HepG2 (cell line): ENCODE results near the gene TMCC2. TPM values are rescaled to one million over a fixed set of nuclear protein-coding genes. Genes with fewer than 3 reads are reported as not detected.
A peak's percentile ranks its signal among the peaks of the same experiment; 100 is the strongest.

Source experiments
- ATAC-seq: fragments of 200-7000 bp; cut with Tn5 transposase; 3 replicates; pipeline ENCODE4 v1.9.1; 2020; ENCODE audit warnings: mild to moderate bottlenecking, moderate library complexity
- Bru-seq: library from RNA; stranded (reverse); fragments of 400-500 nt; gene quantifications from one replicate; lab custom pipeline; 2021; lab: Mats Ljungman, UMichigan
- BruChase-seq, 2 experiments: library from RNA; stranded (reverse); fragments of 400-500 nt; gene quantifications; one replicate each; lab custom pipeline; 2021; lab: Mats Ljungman, UMichigan
- BruUV-seq: library from RNA; stranded (reverse); fragments of 400-500 nt; replicated peaks from 2 replicates; lab custom pipeline; 2021; lab: Mats Ljungman, UMichigan
- CTCF ChIA-PET: fragments of 300-600 bp; formaldehyde crosslinking; extraction: SDS; loops from one replicate; lab custom pipeline; 2021; ENCODE audit warnings: low total read pairs, inconsistent platforms, low intra/inter-chr PET ratio; lab: Yijun Ruan, JAX
- POLR2A ChIA-PET: fragments of 350-600 bp; sonication (Branson Sonifier 250); formaldehyde crosslinking; loops from one replicate; lab custom pipeline; 2020; ENCODE audit warnings: antibody characterized with exemption, inconsistent platforms; lab: Yijun Ruan, JAX
- DNase-seq: peaks from one replicate; pipeline ENCODE4 v3.0.0-alpha.2; 2015; ENCODE audit warnings: low spot score
- FAIRE-seq: peaks from 3 replicates; lab custom pipeline; 2011; peaks lifted over from hg19 to GRCh38; lab: Jason Lieb, UNC
- H2AFZ ChIP-seq: one replicate; pipeline ENCODE4 v1.6.1; 2011; ENCODE audit warnings: low read length, inconsistent platforms
- H3K27ac ChIP-seq: fragments of 300-600 bp; 3 replicates; pipeline ENCODE4 v1.8.0; 2011; ENCODE audit warnings: mixed run types, mild to moderate bottlenecking, mixed read lengths, low read length, inconsistent platforms; ENCODE audit not compliant: insufficient read depth; ENCODE audit errors: extremely low read length
- H3K27me3 ChIP-seq, 2 experiments: fragments of 200-600 bp in 1 of 2; 2 replicates in 1 of 2; 3 replicates in 1 of 2; pipeline versions ENCODE4 v1.6.0 to v1.8.0; 2011; ENCODE audit warnings: low read length in 2 of 2, mild to moderate bottlenecking in 2 of 2, moderate library complexity in 2 of 2, inconsistent platforms in 1 of 2; ENCODE audit not compliant: insufficient read depth in 2 of 2, control insufficient read depth in 1 of 2
- H3K36me3 ChIP-seq, 2 experiments: fragments of 200-600 bp in 1 of 2; replicated peaks in 1 of 2; 2 replicates in 1 of 2; 3 replicates in 1 of 2; pipeline versions ENCODE4 v1.5.1 to v1.8.0; 2011; ENCODE audit warnings: low read length in 2 of 2, inconsistent platforms in 1 of 2; ENCODE audit not compliant: insufficient read depth in 2 of 2, control insufficient read depth in 1 of 2
- H3K4me1 ChIP-seq: 2 replicates; pipeline ENCODE4 v1.5.1; 2012; ENCODE audit warnings: low read length, inconsistent platforms; ENCODE audit not compliant: insufficient read depth
- H3K4me2 ChIP-seq: 2 replicates; pipeline ENCODE4 v1.6.0; 2011; ENCODE audit warnings: low read depth, low read length, inconsistent platforms
- H3K4me3 ChIP-seq, 3 experiments: fragments of 200-600 bp in 1 of 3; sonication (generic), shearing (Covaris generic) in 1 of 3; replicated peaks in 1 of 3; 2 replicates each; pipeline ENCODE4 v1.5.1; 2011 to 2016; ENCODE audit warnings: low read length in 3 of 3, inconsistent platforms in 2 of 3, low read depth in 2 of 3, mild to moderate bottlenecking in 2 of 3, control low read depth in 1 of 3, mixed read lengths in 1 of 3; ENCODE audit not compliant: insufficient read depth in 1 of 3
- H3K79me2 ChIP-seq: one replicate; pipeline ENCODE4 v1.6.1; 2011; ENCODE audit warnings: low read length, inconsistent platforms; ENCODE audit not compliant: insufficient read depth
- H3K9ac ChIP-seq: 2 replicates; pipeline ENCODE4 v1.6.0; 2011; ENCODE audit warnings: mild to moderate bottlenecking, low read depth, low read length, inconsistent platforms; ENCODE audit not compliant: insufficient read depth
- H3K9me3 ChIP-seq: 2 replicates; pipeline ENCODE4 v1.5.1; 2012; ENCODE audit warnings: mild to moderate bottlenecking, low read length
- H4K20me1 ChIP-seq: 2 replicates; pipeline ENCODE4 v1.6.0; 2011; ENCODE audit warnings: inconsistent platforms, mild to moderate bottlenecking, low read length, moderate library complexity; ENCODE audit not compliant: insufficient read depth
- CTCF ChIP-seq: sonication (generic); formaldehyde crosslinking; IDR thresholded peaks from 2 replicates; pipeline ENCODE4 v1.5.0; 2020; ENCODE audit warnings: mild to moderate bottlenecking, missing genetic modification reagents, moderate library complexity
- GABPB1 ChIP-seq: IDR thresholded peaks from 2 replicates; pipeline ENCODE4 v1.6.1; 2016; ENCODE audit warnings: mild to moderate bottlenecking, missing genetic modification reagents, moderate library complexity, missing compliant biosample characterization
- HOXA3 ChIP-seq: sonication (generic); formaldehyde crosslinking; IDR thresholded peaks from 2 replicates; pipeline ENCODE4 v1.5.0; 2020; ENCODE audit warnings: missing genetic modification reagents
- MAX ChIP-seq: IDR thresholded peaks from 2 replicates; pipeline ENCODE4 v1.6.1; 2012; ENCODE audit warnings: inconsistent platforms
- NONO ChIP-seq, 2 experiments: fragments of 450-650 bp in 1 of 2; sonication (generic) in 1 of 2; formaldehyde crosslinking in 1 of 2; IDR thresholded peaks in 1 of 2; conservative IDR thresholded peaks in 1 of 2; 2 replicates each; pipeline versions ENCODE4 v1.6.1 to v1.8.0; 2017 to 2022; ENCODE audit warnings: mild to moderate bottlenecking in 1 of 2, missing genetic modification reagents in 1 of 2, moderate library complexity in 1 of 2
- RNF2 ChIP-seq: fragments of 450-650 bp; conservative IDR thresholded peaks from 2 replicates; pipeline ENCODE4 v1.6.1; 2016; ENCODE audit warnings: low read depth
- TFDP1 ChIP-seq: IDR thresholded peaks from 2 replicates; pipeline ENCODE4 v1.6.1; 2016; ENCODE audit warnings: missing compliant biosample characterization, missing genetic modification reagents, borderline replicate concordance
- TFDP2 ChIP-seq: sonication (generic); formaldehyde crosslinking; IDR thresholded peaks from 2 replicates; pipeline ENCODE4 v1.4.0; 2020; ENCODE audit warnings: missing genetic modification reagents
- THAP11 ChIP-seq: IDR thresholded peaks from 2 replicates; pipeline ENCODE4 v1.6.1; 2016; ENCODE audit warnings: missing biosample characterization, missing genetic modification reagents
- WGBS: methylation state at CpG from one replicate; pipeline ENCODE4 v1.1.6; 2017; ENCODE audit warnings: low lambda C conversion rate; 5-methylcytosine and 5-hydroxymethylcytosine counted together
- in situ Hi-C: cut with HindIII; loops from 2 replicates; pipeline ENCODE4 v1.10.0; 2017; ENCODE audit warnings: low pct_unique_long_range_greater_than_20kb; ENCODE audit not compliant: extremely low pct_ligation_motif_present
- intact Hi-C: fragments of 100-400 bp; cut with micrococcal nuclease; formaldehyde crosslinking; loops from one replicate; pipeline ENCODE4 v1.10.0; 2022; ENCODE audit not compliant: unreplicated experiment
- long read RNA-seq, 2 experiments: library from RNA in 1 of 2; library from polyadenylated mRNA in 1 of 2; stranded (forward) in 1 of 2; unstranded in 1 of 2; transcript quantifications; one replicate each; pipeline ENCODE4 v2.0.0, GENCODE V29; 2019 to 2022
- polyA minus RNA-seq, 3 experiments: library from RNA; depleted of rRNA, polyadenylated mRNA; stranded (reverse); fragments of >200 nt; gene quantifications; 2 replicates each; pipeline ENCODE4 v1.2.3, GENCODE V29; 2011; ENCODE audit warnings: low replicate concordance in 1 of 3
- polyA plus RNA-seq, 8 experiments: library from polyadenylated mRNA; depleted of rRNA in 3 of 8; stranded (reverse) in 7 of 8; unstranded in 1 of 8; fragments of >200 nt; fragmentation: Illumina TruSeq in 4 of 8; extraction: Trizol in 4 of 8; gene quantifications; 2 replicates each; pipeline versions ENCODE4 v1.2.1 to v1.2.3, GENCODE V29; 2011 to 2016; ENCODE audit warnings: low read depth in 4 of 8, missing spikeins in 1 of 8, mixed read lengths in 1 of 8; ENCODE audit not compliant: insufficient read depth in 1 of 8
- total RNA-seq, 5 experiments: library from RNA; depleted of rRNA; stranded (reverse); fragments of >200 nt; fragmentation: Illumina TruSeq; extraction: Trizol; gene quantifications; 2 replicates each; pipeline ENCODE4 v1.2.3, GENCODE V29; 2016; ENCODE audit warnings: low read depth in 1 of 5

The TMCC2 gene
- total RNA-seq (2016; rRNA removed; fragmentation: Illumina TruSeq; extraction: Trizol): 0.21 and 0.24 TPM in 2 replicates
- 0.35 and 0.71 TPM in 2 replicates for total RNA-seq (2016; cell fraction: cytosol; rRNA removed; fragmentation: Illumina TruSeq; extraction: Trizol; ENCODE audit: low read depth)
- total RNA-seq (2016; cell fraction: insoluble cytoplasmic fraction; rRNA removed; fragmentation: Illumina TruSeq; extraction: Trizol): 0.13 and 0.22 TPM in 2 replicates
- total RNA-seq (2016; cell fraction: membrane; rRNA removed; fragmentation: Illumina TruSeq; extraction: Trizol): 0.19 and 0.24 TPM in 2 replicates
- total RNA-seq (2016; cell fraction: nucleus; rRNA removed; fragmentation: Illumina TruSeq; extraction: Trizol): 0.28 and 0.37 TPM in 2 replicates
- 0.12 and 0.26 TPM in 2 replicates for polyA plus RNA-seq (2011; rRNA removed)
- polyA plus RNA-seq (2011; cell fraction: cytosol; rRNA removed): 0.09 and 0.12 TPM in 2 replicates
- 0.23 and 0.36 TPM in 2 replicates for polyA plus RNA-seq (2011; cell fraction: nucleus; rRNA removed)
- polyA plus RNA-seq (2012): 0.07 and 0.23 TPM in 2 replicates
- polyA plus RNA-seq (2016; cell fraction: cytosol; fragmentation: Illumina TruSeq; extraction: Trizol; ENCODE audit: low read depth): 0.05 and 0.09 TPM in 2 replicates
- polyA plus RNA-seq (2016; cell fraction: insoluble cytoplasmic fraction; fragmentation: Illumina TruSeq; extraction: Trizol; ENCODE audit: low read depth): 0.11 and 0.27 TPM in 2 replicates
- 0.16 and 0.31 TPM in 2 replicates for polyA plus RNA-seq (2016; cell fraction: membrane; fragmentation: Illumina TruSeq; extraction: Trizol; ENCODE audit: low read depth)
- polyA plus RNA-seq (2016; cell fraction: nucleus; fragmentation: Illumina TruSeq; extraction: Trizol; ENCODE audit: insufficient read depth, low read depth): 0.20 and 0.56 TPM in 2 replicates
- polyA minus RNA-seq (2011; rRNA and poly(A)+ RNA removed; ENCODE audit: low replicate concordance): 0.78 and 3.1 TPM in 2 replicates
- not detected in 2 replicates for polyA minus RNA-seq (2011; cell fraction: cytosol; rRNA and poly(A)+ RNA removed)
- 0.26 TPM in 1 of 2 replicates, not detected in the other for polyA minus RNA-seq (2011; cell fraction: nucleus; rRNA and poly(A)+ RNA removed)
- percentile 17 among the genes with signal in this experiment for Bru-seq, nascent RNA
- BruChase-seq, experiment 1, labeled RNA remaining after a 6-hour chase: percentile 13 among the genes with signal in this experiment
- BruChase-seq, experiment 2, labeled RNA remaining after a 2-hour chase: percentile 13 among the genes with signal in this experiment
- long read RNA-seq, experiment 1: 0 reads
- long read RNA-seq, experiment 2, partial matches to known transcripts: 0 of 2 reads
- long read RNA-seq, experiment 2, other reads (novel, unspliced or antisense): 0 of 2 reads

- Histone ChIP-seq H3K4me1 (peaks cover 30% of the 10 kb centered on the region), H2AFZ (no peak within 1 kb of the TSS), H3K4me2 (peak within 1 kb of the TSS; percentile 92), H4K20me1 (no peaks in the 10 kb centered on the region), H3K9me3 (no peaks in the 10 kb centered on the region), H3K27me3 (peaks cover 2 to 34% of the 10 kb centered on the region in 2 experiments; a peak in 4 of 5 replicates), H3K4me3 (peak within 1 kb of the TSS; percentile 60 to 78 (median 64)), H3K79me2 (no peaks in the 10 kb centered on the region), H3K9ac (no peak within 1 kb of the TSS), H3K27ac (no peak within 1 kb of the TSS), H3K36me3 (no peaks in the 10 kb centered on the region)
- ATAC-seq (peak; percentile 89), DNase-seq (peak; percentile 49), FAIRE-seq (no peak)
- intact Hi-C loops: no loop called here
- POLR2A ChIA-PET: interaction anchor here (0.9 to 1.5 kb wide), 3 partner anchors 10 to 91 kb away, joined by 3 read pairs; no protein-coding TSS in a partner anchor
- BruUV-seq: no TSS peak
- in situ Hi-C loops: no loop called here
- 4% methylated on average over 10 of the region's 44 CpGs for WGBS
- CTCF ChIA-PET: no interaction called here
- no peak for TF ChIP-seq NONO (IDR thresholded peaks at IDR 0.05)
- TF ChIP-seq NONO (CRISPR knock-in tag; conservative IDR thresholded peaks at IDR 0.05): 0 out of 2 replicates have a peak, but pooled peaks have one; percentile 24
- 0 out of 2 replicates have a peak, but pooled peaks have one; percentile 18 for TF ChIP-seq RNF2
- TF ChIP-seq CTCF (CRISPR knock-in tag): no peak
- TF ChIP-seq THAP11 (CRISPR knock-in tag): peak; percentile 49; the same call in 1 of the 2 replicates
- peak; percentile 55 for TF ChIP-seq TFDP2
- peak; percentile 69 for TF ChIP-seq GABPB1 (CRISPR knock-in tag)
- TF ChIP-seq MAX: peak; percentile 51; the same call in 1 of the 2 replicates
- peak; percentile 44; the same call in 1 of the 2 replicates for TF ChIP-seq HOXA3 (CRISPR knock-in tag)
- TF ChIP-seq TFDP1 (CRISPR knock-in tag): peak; percentile 63; the same call in 1 of the 2 replicates
These were observed at the start of gene TMCC2 for GRCh38 chr1:205227584-205228013. Gene TMCC2 (plus strand): TSS chr1:205227946. CDS start chr1:205228565, 619 bp downstream.
